DND-41 (cell line): ENCODE data around the gene MAST3.

Source experiments
- ATAC-seq: fragments of 200-7000 bp; cut with Tn5 transposase; 3 replicates; pipeline ENCODE4 v1.9.1; 2021; ENCODE audit warnings: low read depth; ENCODE audit not compliant: insufficient read depth
- DNase-seq: peaks from one replicate; pipeline ENCODE4 v3.0.0-alpha.2; 2020
- H2AFZ ChIP-seq: 2 replicates; pipeline ENCODE4 v1.6.0; 2012; ENCODE audit warnings: low read depth, low read length
- H3K27ac ChIP-seq: 2 replicates; pipeline ENCODE4 v1.5.1; 2012; ENCODE audit warnings: low read length, inconsistent platforms
- H3K27me3 ChIP-seq: fragments of 200-600 bp; sonication (generic); 2 replicates; pipeline ENCODE4 v1.6.0; 2012; ENCODE audit warnings: low read length, mild to moderate bottlenecking, inconsistent platforms; ENCODE audit not compliant: insufficient read depth, poor library complexity
- H3K36me3 ChIP-seq: 2 replicates; pipeline ENCODE4 v1.5.1; 2012; ENCODE audit warnings: low read length, inconsistent platforms; ENCODE audit not compliant: insufficient read depth
- H3K4me1 ChIP-seq: 2 replicates; pipeline ENCODE4 v1.5.1; 2012; ENCODE audit warnings: mild to moderate bottlenecking, low read length; ENCODE audit not compliant: insufficient read depth
- H3K4me2 ChIP-seq: 2 replicates; pipeline ENCODE4 v1.6.0; 2012; ENCODE audit warnings: mild to moderate bottlenecking, moderate library complexity, low read length, inconsistent platforms; ENCODE audit not compliant: insufficient read depth
- H3K4me3 ChIP-seq, 2 experiments: fragments of 200-600 bp in 1 of 2; shearing (Covaris generic) in 1 of 2; 2 replicates each; pipeline ENCODE4 v1.5.1; 2012 to 2016; ENCODE audit warnings: inconsistent platforms in 2 of 2, low read length in 2 of 2, mild to moderate bottlenecking in 2 of 2, low read depth in 1 of 2, moderate library complexity in 1 of 2
- H3K79me2 ChIP-seq: 2 replicates; pipeline ENCODE4 v1.6.0; 2012; ENCODE audit warnings: low read length, inconsistent platforms; ENCODE audit not compliant: insufficient read depth
- H3K9ac ChIP-seq: 2 replicates; pipeline ENCODE4 v1.6.0; 2012; ENCODE audit warnings: low read depth, mild to moderate bottlenecking, inconsistent platforms, low read length, moderate library complexity
- H3K9me3 ChIP-seq: 2 replicates; pipeline ENCODE4 v1.5.1; 2012; ENCODE audit warnings: low read length, moderate library complexity, mild to moderate bottlenecking, inconsistent platforms; ENCODE audit not compliant: insufficient read depth, severe bottlenecking
- H4K20me1 ChIP-seq: 2 replicates; pipeline ENCODE4 v1.6.0; 2012; ENCODE audit warnings: low read length; ENCODE audit not compliant: insufficient read depth
- CTCF ChIP-seq: IDR thresholded peaks from 2 replicates; pipeline ENCODE4 v1.5.1; 2012; ENCODE audit warnings: borderline replicate concordance, low read length, moderate library complexity, mild to moderate bottlenecking; ENCODE audit not compliant: poor library complexity, severe bottlenecking; ENCODE audit errors: extremely low read depth
- EZH2 ChIP-seq: IDR thresholded peaks from 3 replicates; pipeline ENCODE4 v1.6.1; 2012; ENCODE audit warnings: borderline replicate concordance, low read depth, mild to moderate bottlenecking, moderate library complexity, low read length, inconsistent platforms; ENCODE audit not compliant: severe bottlenecking

Gene MAST3

GRCh38 chr19:18090545-18091216 lies 6.9 kb upstream of the MAST3 start:
- H3K27me3 ChIP-seq: no peaks in the 10 kb centered on the region
- no peaks in the 10 kb centered on the region for H3K9me3 ChIP-seq
- no peak overlapping the region for H2AFZ ChIP-seq
- TF ChIP-seq CTCF: no peak
- TF ChIP-seq EZH2: no peak
- no peaks in the 10 kb centered on the region for H3K79me2 ChIP-seq
- H3K4me2 ChIP-seq: no peak overlapping the region
- DNase-seq (no peak), ATAC-seq (no peak)
- H3K27ac ChIP-seq: no peak overlapping the region
- no peaks in the 10 kb centered on the region for H4K20me1 ChIP-seq
- H3K4me1 ChIP-seq: peaks cover 15% of the 10 kb centered on the region
- H3K36me3 ChIP-seq: no peaks in the 10 kb centered on the region
- H3K4me3 ChIP-seq: no peak overlapping the region
- no peak overlapping the region for H3K9ac ChIP-seq

DNA sequence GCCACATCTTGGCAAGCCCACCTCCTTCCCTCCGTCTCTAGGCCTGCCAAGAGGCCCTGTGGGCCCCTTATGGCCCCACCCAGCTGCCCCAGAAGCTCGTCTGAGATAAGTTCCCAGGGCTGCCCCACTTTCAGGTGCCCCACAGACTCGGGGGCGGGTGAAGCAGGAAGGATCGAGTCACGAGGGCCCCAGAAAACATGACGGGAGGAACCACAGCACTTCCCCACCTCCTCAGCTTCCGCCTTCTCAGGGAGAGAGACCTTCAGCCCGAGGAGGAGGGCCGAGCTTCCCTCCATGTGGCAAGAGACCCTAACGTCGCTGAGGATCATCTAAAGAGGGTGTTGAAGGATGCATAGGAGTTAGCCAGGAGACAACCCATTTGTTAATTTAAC lies 6.4 kb upstream of the MAST3 start:
- no peak overlapping the region for H3K4me2 ChIP-seq
- H3K9me3 ChIP-seq: no peaks in the 10 kb centered on the region
- DNase-seq (peak; percentile 55), ATAC-seq (no peak)
- no peak overlapping the region for H3K4me3 ChIP-seq
- no peak overlapping the region for H3K9ac ChIP-seq
- peaks cover 14% of the 10 kb centered on the region for H3K4me1 ChIP-seq
- TF ChIP-seq EZH2: no peak
- no peak for TF ChIP-seq CTCF
- H3K79me2 ChIP-seq: no peaks in the 10 kb centered on the region
- H3K36me3 ChIP-seq: no peaks in the 10 kb centered on the region
- no peak overlapping the region for H3K27ac ChIP-seq
- no peak overlapping the region for H2AFZ ChIP-seq
- no peaks in the 10 kb centered on the region for H4K20me1 ChIP-seq
- H3K27me3 ChIP-seq: no peaks in the 10 kb centered on the region

DNA sequence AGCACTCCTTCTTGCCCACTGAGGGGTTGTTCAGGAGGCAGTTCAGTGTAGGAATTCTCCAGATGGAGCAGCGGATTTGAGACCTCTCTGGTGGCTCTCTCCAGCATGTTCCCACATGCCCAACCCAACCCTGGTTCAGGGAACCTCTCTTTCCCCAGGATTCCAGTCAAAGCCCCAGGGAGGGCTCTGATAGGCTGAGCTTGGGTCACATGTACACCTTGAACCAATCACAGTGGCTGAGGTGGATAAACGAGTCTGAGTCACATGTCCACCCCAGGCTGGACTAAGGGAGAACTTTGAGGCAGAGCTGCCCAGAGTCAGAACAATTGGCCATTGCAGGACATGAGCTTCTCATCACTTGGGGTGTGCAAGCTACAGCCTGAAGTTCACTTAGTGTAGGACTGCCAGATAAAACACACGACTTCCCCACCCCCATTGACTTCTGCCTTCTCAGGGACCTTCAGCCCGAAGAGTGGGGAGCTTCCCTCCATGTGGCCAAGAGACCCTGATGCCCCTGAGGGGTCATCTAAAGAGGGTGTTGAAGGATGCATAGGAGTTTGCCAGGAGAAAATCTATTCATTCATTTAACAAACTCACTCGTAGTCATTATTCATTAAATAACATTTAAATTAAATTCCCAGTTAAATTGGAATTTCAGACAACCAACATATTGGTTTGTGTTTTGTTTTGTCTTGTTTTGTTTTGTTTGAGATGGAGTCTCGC lies 4.0 kb upstream of the MAST3 start:
- DNase-seq (no peak), ATAC-seq (no peak)
- H3K9ac ChIP-seq: no peak overlapping the region
- no peak overlapping the region for H3K4me2 ChIP-seq
- no peak overlapping the region for H3K27ac ChIP-seq
- TF ChIP-seq CTCF: no peak
- TF ChIP-seq EZH2: no peak
- peaks cover 2% of the 10 kb centered on the region; the same call in 1 of the 2 replicates for H4K20me1 ChIP-seq
- H3K79me2 ChIP-seq: no peaks in the 10 kb centered on the region
- H3K36me3 ChIP-seq: no peaks in the 10 kb centered on the region
- no peaks in the 10 kb centered on the region for H3K9me3 ChIP-seq
- H3K4me1 ChIP-seq: peaks cover 10% of the 10 kb centered on the region
- H3K27me3 ChIP-seq: peaks cover 6% of the 10 kb centered on the region
- no peak overlapping the region for H2AFZ ChIP-seq
- no peak overlapping the region for H3K4me3 ChIP-seq
